ENCODE measurements around the gene NFATC2. TPM values are rescaled to one million over a fixed set of nuclear protein-coding genes. Genes with fewer than 3 reads are reported as not detected.
A peak's percentile ranks its signal among the peaks of the same experiment; 100 is the strongest.

Gene NFATC2
- total RNA-seq, 4 donors from 2014 or later, result 5.7 to 36.4 (median 12.0) TPM

DNA sequence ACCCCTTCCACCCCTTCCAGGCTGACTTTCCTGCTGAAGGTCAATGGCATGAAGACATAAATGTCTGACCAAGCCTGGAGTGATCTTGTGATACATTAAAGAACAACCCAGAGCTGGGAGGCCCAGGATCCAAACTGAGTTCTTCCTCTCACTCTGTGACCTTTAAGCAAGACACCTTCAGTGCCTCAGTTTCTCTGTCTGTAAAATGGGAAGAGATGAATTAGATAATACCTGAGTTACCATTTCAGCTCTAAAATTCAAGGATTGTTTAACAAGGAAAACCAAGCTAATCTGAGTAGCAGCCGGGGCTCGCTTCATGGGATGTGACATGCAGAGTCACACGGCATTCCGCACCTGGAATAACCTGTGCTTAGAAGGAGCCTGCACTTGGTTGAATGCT lies 7.0 kb upstream of the NFATC2 start:
- Histone ChIP-seq H3K27ac (no peak overlapping the region), H3K4me1 (no peaks in the 10 kb centered on the region), H3K9me3 (no peaks in the 10 kb centered on the region), H3K36me3 (no peaks in the 10 kb centered on the region), H3K27me3 (no peaks in the 10 kb centered on the region), H3K4me3 (no peak overlapping the region)
- DNase-seq, result no peak
- no peak for TF ChIP-seq POLR2A (IDR thresholded peaks at IDR 0.05)
- TF ChIP-seq, protein P1, sequence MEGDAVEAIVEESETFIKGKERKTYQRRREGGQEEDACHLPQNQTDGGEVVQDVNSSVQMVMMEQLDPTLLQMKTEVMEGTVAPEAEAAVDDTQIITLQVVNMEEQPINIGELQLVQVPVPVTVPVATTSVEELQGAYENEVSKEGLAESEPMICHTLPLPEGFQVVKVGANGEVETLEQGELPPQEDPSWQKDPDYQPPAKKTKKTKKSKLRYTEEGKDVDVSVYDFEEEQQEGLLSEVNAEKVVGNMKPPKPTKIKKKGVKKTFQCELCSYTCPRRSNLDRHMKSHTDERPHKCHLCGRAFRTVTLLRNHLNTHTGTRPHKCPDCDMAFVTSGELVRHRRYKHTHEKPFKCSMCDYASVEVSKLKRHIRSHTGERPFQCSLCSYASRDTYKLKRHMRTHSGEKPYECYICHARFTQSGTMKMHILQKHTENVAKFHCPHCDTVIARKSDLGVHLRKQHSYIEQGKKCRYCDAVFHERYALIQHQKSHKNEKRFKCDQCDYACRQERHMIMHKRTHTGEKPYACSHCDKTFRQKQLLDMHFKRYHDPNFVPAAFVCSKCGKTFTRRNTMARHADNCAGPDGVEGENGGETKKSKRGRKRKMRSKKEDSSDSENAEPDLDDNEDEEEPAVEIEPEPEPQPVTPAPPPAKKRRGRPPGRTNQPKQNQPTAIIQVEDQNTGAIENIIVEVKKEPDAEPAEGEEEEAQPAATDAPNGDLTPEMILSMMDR (IDR thresholded peaks at IDR 0.05), result no peak
- intact Hi-C loops (cut with DNase I; ENCODE audit: low total_unique reads), result no loop called here

DNA sequence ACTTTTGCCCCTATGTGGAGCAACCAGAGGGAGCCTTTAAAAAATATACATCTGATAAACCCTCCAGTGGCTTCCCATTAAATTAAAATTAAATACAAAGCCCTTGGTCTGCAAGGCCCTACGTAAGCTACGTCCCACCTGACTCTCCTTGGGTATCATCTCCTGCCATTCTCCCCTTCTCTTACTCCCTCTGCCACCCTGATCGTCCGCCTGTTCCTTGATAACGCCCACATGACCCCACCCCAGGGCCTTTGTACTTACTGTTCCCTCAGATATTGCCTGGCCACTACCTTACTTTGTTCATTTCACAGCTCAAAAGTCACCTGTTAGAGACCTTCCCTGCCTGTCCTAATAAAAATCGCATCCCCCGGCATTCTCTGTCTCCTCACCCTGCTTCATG lies 5.4 kb upstream of the NFATC2 start:
- Histone ChIP-seq H3K4me1 (no peaks in the 10 kb centered on the region), H3K27ac (no peak overlapping the region), H3K9me3 (no peaks in the 10 kb centered on the region), H3K4me3 (no peak overlapping the region), H3K27me3 (no peaks in the 10 kb centered on the region), H3K36me3 (no peaks in the 10 kb centered on the region)
- DNase-seq, result no peak
- intact Hi-C loops (cut with DNase I; ENCODE audit: low total_unique reads), result no loop called here
- TF ChIP-seq POLR2A (IDR thresholded peaks at IDR 0.05), result no peak
- TF ChIP-seq, protein P1 (IDR thresholded peaks at IDR 0.05), result no peak

DNA sequence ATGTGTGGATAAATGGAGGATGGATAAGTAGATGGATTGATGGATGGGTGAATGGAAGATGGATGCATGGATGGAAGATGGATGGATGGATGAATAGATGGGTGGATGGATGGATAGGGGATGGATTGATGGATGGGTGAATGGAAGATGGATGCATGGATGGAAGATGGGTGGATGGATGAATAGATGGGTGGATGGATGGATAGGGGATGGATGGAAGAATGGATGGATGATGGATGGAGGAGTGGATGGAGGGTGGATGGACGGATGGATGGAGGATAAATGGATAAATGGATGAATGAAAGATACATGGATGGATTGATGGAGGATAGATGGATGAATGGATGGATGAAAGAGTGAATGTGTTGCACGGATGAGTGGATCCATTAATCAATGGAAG lies 3.0 kb upstream of the NFATC2 start:
- Histone ChIP-seq H3K36me3 (no peaks in the 10 kb centered on the region), H3K9me3 (no peaks in the 10 kb centered on the region), H3K27me3 (no peaks in the 10 kb centered on the region), H3K4me1 (no peaks in the 10 kb centered on the region), H3K27ac (no peak overlapping the region), H3K4me3 (no peak overlapping the region)
- intact Hi-C loops (cut with DNase I; ENCODE audit: low total_unique reads), result no loop called here
- TF ChIP-seq, protein P1 (IDR thresholded peaks at IDR 0.05), result no peak
- no peak for TF ChIP-seq POLR2A (IDR thresholded peaks at IDR 0.05)
- DNase-seq, result no peak

DNA sequence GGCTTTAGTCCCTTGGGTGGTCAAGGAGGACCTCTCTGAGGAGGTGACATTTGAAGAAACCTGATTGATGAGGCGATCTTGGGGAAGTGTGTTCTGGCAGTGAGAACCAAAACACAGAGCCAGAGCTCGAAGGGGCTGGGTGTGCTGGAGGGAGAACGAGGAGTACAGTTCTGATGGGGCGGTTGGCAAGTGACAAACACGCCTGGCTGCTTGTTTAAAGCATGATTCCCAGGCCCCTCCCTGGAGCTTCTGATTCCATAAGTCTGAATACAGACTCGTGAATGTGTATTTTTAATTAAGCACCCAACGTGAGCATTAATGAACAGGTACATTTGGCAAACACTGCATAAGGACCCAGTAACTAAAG lies 886 bp upstream of the NFATC2 start:
- H3K9me3 ChIP-seq, result no peaks in the 10 kb centered on the region
- TF ChIP-seq POLR2A (IDR thresholded peaks at IDR 0.05), result no peak
- TF ChIP-seq, protein P1 (IDR thresholded peaks at IDR 0.05), result no peak
- intact Hi-C loops (cut with DNase I; ENCODE audit: low total_unique reads), result no loop called here
- DNase-seq, result no peak
- H3K27ac ChIP-seq, result no peak overlapping the region
- no peaks in the 10 kb centered on the region for H3K4me1 ChIP-seq
- H3K36me3 ChIP-seq, result no peaks in the 10 kb centered on the region
- no peaks in the 10 kb centered on the region for H3K27me3 ChIP-seq
- no peak overlapping the region for H3K4me3 ChIP-seq

DNA sequence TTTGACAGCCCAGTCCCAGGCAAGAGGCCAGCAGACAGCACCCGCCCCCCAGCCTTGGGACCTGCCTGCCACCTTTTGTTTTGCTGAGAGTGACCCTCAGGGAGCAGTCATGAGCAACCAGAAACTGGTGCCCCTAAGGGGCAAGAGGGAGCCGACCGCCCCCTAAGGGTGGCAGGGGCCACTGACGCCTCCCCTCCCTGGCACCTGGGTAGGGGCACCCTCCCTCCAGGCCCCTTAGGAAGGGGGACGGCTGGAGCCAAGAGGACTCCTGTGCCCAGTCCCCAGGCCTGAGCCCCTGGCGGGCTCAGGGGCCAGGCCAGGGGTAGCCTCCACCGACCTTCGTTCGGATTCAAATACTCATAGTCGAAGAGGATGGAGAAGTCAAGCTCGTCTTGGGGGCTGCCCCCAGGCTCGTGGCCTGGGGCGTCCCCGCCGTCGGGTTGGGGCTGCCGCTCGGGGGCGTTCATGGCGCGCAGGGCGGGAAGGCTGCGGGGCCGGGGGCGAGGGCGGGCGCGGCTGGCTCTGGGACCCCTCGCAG lies 417 bp downstream of the NFATC2 start:
- H3K4me3 ChIP-seq, result peak overlapping the region in 1 of 2 donors; percentile 25
- no peaks in the 10 kb centered on the region for H3K27me3 ChIP-seq
- intact Hi-C loops (cut with DNase I; ENCODE audit: low total_unique reads), result no loop called here
- H3K27ac ChIP-seq, result peak overlapping the region; percentile 60 to 68
- DNase-seq, result no peak
- no peaks in the 10 kb centered on the region for H3K36me3 ChIP-seq
- TF ChIP-seq, protein P1 (IDR thresholded peaks at IDR 0.05), result no peak
- no peak for TF ChIP-seq POLR2A (IDR thresholded peaks at IDR 0.05)
- no peaks in the 10 kb centered on the region for H3K9me3 ChIP-seq
- no peaks in the 10 kb centered on the region for H3K4me1 ChIP-seq

All from uterus (tissue), 4 donors.